GM12878 (cell line): ENCODE data around the gene MACROD2. TPM values are rescaled to one million over a fixed set of nuclear protein-coding genes. Genes with fewer than 3 reads are reported as not detected.

Experiments
- BACH1 ChIP-seq: fragments of 450-650 bp; IDR thresholded peaks from 2 replicates; pipeline ENCODE4 v1.6.1; 2017; ENCODE audit warnings: mild to moderate bottlenecking, borderline replicate concordance
- CREM ChIP-seq: IDR thresholded peaks from 2 replicates; pipeline ENCODE4 v1.6.1; 2014; ENCODE audit warnings: antibody characterized with exemption, low read depth
- E4F1 ChIP-seq: fragments of 450-650 bp; IDR thresholded peaks from 2 replicates; pipeline ENCODE4 v1.6.1; 2018; ENCODE audit warnings: borderline replicate concordance, mild to moderate bottlenecking; ENCODE audit not compliant: partially characterized antibody
- JUNB ChIP-seq: IDR thresholded peaks from 2 replicates; pipeline ENCODE4 v1.6.1; 2016; ENCODE audit warnings: antibody characterized with exemption, mild to moderate bottlenecking
- NR2F1 ChIP-seq: fragments of 450-650 bp; conservative IDR thresholded peaks from 2 replicates; pipeline ENCODE4 v1.6.1; 2017; ENCODE audit warnings: mild to moderate bottlenecking
- REST ChIP-seq: IDR thresholded peaks from 2 replicates; pipeline ENCODE4 v1.6.1; 2012; ENCODE audit warnings: mild to moderate bottlenecking, low read depth, low read length
- SREBF2 ChIP-seq: IDR thresholded peaks from 2 replicates; pipeline ENCODE4 v1.6.1; 2012; ENCODE audit warnings: mild to moderate bottlenecking, low read length
- SRF ChIP-seq, 2 experiments: IDR thresholded peaks; 2 replicates each; pipeline ENCODE4 v1.6.1; 2011; ENCODE audit warnings: low read depth in 2 of 2, low read length in 2 of 2, mild to moderate bottlenecking in 1 of 2, moderate library complexity in 1 of 2
- ZBED1 ChIP-seq: IDR thresholded peaks from 2 replicates; pipeline ENCODE4 v1.6.1; 2016; ENCODE audit warnings: borderline replicate concordance
- polyA plus RNA-seq, 11 experiments: library from polyadenylated mRNA; depleted of rRNA in 4 of 11; unstranded in 6 of 11; stranded (reverse) in 5 of 11; fragments of >200 nt; fragmentation: Nextera tagmentation in 4 of 11; fragmentation: Illumina TruSeq in 1 of 11; extraction: Ambion mirVana in 4 of 11; extraction: Trizol in 1 of 11; gene quantifications; 1 replicate in 1 of 11; 2 replicates in 10 of 11; pipeline versions ENCODE4 v1.2.1 to v1.2.3, GENCODE V29; 2011 to 2016; ENCODE audit warnings: inconsistent platforms in 2 of 11, missing spikeins in 2 of 11, low read depth in 1 of 11
- total RNA-seq, 4 experiments: library from RNA; depleted of rRNA in 3 of 4; stranded (reverse); fragments of >200 nt in 3 of 4; fragmentation: Illumina TruSeq in 1 of 4; extraction: Trizol in 1 of 4; gene quantifications; 2 replicates each; pipeline versions ENCODE4 v1.2.1 to v1.2.3, GENCODE V29; 2013 to 2021

Gene MACROD2
- total and polyA plus RNA-seq, 10 of the 15 experiments (the other 5 are each of a cell fraction or from before 2014, with no cell fraction given) = 1.1 to 21.5 (median 2.2) TPM

GRCh38 chr20:14510341-14510740, 515.0 kb downstream of the MACROD2 start (continued):
- no peak for TF ChIP-seq NR2F1
- no peak for TF ChIP-seq REST
- no peak for TF ChIP-seq BACH1
- no peak for TF ChIP-seq SREBF2
- TF ChIP-seq E4F1 = no peak
- no peak for TF ChIP-seq CREM
- no peak for TF ChIP-seq SRF (IDR thresholded peaks at IDR 0.05; ENCODE audit: low read depth in 2 of 2, low read length in 2 of 2)
- no peak for TF ChIP-seq JUNB
- TF ChIP-seq ZBED1 = no peak
- TF ChIP-seq, all 136 proteins: peak for 0
